SU-DHL-6 (cell line): ENCODE results near the gene PELI1.

ENCODE experiments used
- EZH2phosphoT487 ChIP-seq: fragments of 200-600 bp; sonication (generic), shearing (Covaris generic); conservative IDR thresholded peaks from 2 replicates; pipeline ENCODE4 v1.6.1; 2018; ENCODE audit warnings: mild to moderate bottlenecking, antibody characterized with exemption, low read length, moderate library complexity, mixed read lengths
- TF ChIP-seq, protein P1 (sequence below): fragments of 200-600 bp; sonication (generic); IDR thresholded peaks from one replicate; pipeline ENCODE4 v1.5.1; 2017; ENCODE audit warnings: antibody characterized with exemption, mild to moderate bottlenecking, low read length, moderate library complexity; ENCODE audit not compliant: insufficient read depth, poor library complexity, severe bottlenecking

DNA sequence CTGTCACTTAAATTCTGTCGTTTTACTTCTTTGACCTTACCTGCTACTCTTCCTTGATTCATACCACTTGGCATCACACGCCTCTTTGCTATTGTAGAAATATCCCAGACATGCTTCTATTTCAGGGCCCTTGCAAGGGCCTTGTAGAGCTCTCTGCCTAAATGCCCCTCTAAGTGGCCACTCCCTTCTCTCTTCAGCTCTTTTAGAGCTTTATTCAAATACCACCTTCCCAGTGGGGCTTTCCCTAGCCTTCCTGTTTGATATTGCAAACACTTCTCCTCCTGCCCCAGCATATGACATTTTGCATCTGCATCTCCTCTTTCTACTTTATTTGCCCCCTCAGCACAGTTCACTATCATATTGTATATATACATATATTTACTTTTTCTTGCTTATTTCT lies 54.0 kb downstream of the PELI1 start:
- TF ChIP-seq, protein P1, sequence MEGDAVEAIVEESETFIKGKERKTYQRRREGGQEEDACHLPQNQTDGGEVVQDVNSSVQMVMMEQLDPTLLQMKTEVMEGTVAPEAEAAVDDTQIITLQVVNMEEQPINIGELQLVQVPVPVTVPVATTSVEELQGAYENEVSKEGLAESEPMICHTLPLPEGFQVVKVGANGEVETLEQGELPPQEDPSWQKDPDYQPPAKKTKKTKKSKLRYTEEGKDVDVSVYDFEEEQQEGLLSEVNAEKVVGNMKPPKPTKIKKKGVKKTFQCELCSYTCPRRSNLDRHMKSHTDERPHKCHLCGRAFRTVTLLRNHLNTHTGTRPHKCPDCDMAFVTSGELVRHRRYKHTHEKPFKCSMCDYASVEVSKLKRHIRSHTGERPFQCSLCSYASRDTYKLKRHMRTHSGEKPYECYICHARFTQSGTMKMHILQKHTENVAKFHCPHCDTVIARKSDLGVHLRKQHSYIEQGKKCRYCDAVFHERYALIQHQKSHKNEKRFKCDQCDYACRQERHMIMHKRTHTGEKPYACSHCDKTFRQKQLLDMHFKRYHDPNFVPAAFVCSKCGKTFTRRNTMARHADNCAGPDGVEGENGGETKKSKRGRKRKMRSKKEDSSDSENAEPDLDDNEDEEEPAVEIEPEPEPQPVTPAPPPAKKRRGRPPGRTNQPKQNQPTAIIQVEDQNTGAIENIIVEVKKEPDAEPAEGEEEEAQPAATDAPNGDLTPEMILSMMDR = no peak
- TF ChIP-seq EZH2phosphoT487 = no peak
